HG03045 (cell line): Measurements from ENCODE around the gene ROCK2.
A peak's percentile ranks its signal among the peaks of the same experiment; 100 is the strongest.

ENCODE experiments used
- ATAC-seq: cut with Tn5 transposase; IDR thresholded peaks from one replicate; pipeline ENCODE4 v1.9.1; 2021; ENCODE audit warnings: mild to moderate bottlenecking, moderate library complexity; ENCODE audit not compliant: unreplicated experiment

The ROCK2 gene

GRCh38 chr2:11158916-11159573 is 185.4 kb downstream of the ROCK2 start:
- no peak for ATAC-seq

- ATAC-seq, result no peak
These were observed 186.7 kb downstream of the ROCK2 start for GRCh38 chr2:11157731-11158130.

GRCh38 chr2:11157296-11157695 is 187.1 kb downstream of the ROCK2 start:
- ATAC-seq, result no peak

- ATAC-seq, result no peak
These were observed 187.9 kb downstream of the ROCK2 start for GRCh38 chr2:11156396-11157075.

GRCh38 chr2:11155381-11156035 is 188.9 kb downstream of the ROCK2 start, which contains the start of gene SLC66A3:
Gene SLC66A3, plus strand, starts transcription at chr2:11155467. Its CDS starts 80 bp downstream, at chr2:11155547.
- ATAC-seq, result peak; percentile 79

- ATAC-seq, result peak; percentile 61
These were observed 189.5 kb downstream of the ROCK2 start for GRCh38 chr2:11154923-11155380.

- ATAC-seq, result peak; percentile 12
These were observed 190.2 kb downstream of the ROCK2 start for GRCh38 chr2:11154016-11154922.

GRCh38 chr2:11152591-11152990 is 191.8 kb downstream of the ROCK2 start:
- ATAC-seq, result no peak

GRCh38 chr2:11147263-11147662 is 197.2 kb downstream of the ROCK2 start:
- no peak for ATAC-seq

- no peak for ATAC-seq
These were observed 198.4 kb downstream of the ROCK2 start for GRCh38 chr2:11146076-11146475.

GRCh38 chr2:11145350-11145749 is 199.1 kb downstream of the ROCK2 start:
- ATAC-seq, result no peak

- no peak for ATAC-seq
These were observed 199.7 kb downstream of the ROCK2 start for GRCh38 chr2:11144738-11145079.

GRCh38 chr2:11144077-11144737 is 200.2 kb downstream of the ROCK2 start:
- no peak for ATAC-seq

- ATAC-seq, result no peak
These were observed 201.4 kb downstream of the ROCK2 start for GRCh38 chr2:11142987-11143386.

- ATAC-seq, result no peak
These were observed 202.1 kb downstream of the ROCK2 start for GRCh38 chr2:11142330-11142729.

GRCh38 chr2:11141319-11141718 is 203.1 kb downstream of the ROCK2 start:
- no peak for ATAC-seq

GRCh38 chr2:11140492-11140891 is 203.9 kb downstream of the ROCK2 start:
- ATAC-seq, result no peak

GRCh38 chr2:11134349-11134748 is 210.1 kb downstream of the ROCK2 start:
- no peak for ATAC-seq

- ATAC-seq, result no peak
These were observed 210.5 kb downstream of the ROCK2 start for GRCh38 chr2:11133936-11134320.

- ATAC-seq, result no peak
These were observed 211.0 kb downstream of the ROCK2 start for GRCh38 chr2:11133238-11133935.
